GM18502 (cell line): Measurements from ENCODE around the gene PDGFRB.

Experiments used
- ATAC-seq: cut with Tn5 transposase; IDR thresholded peaks from one replicate; pipeline ENCODE4 v1.9.1; 2021; ENCODE audit warnings: mild to moderate bottlenecking; ENCODE audit not compliant: unreplicated experiment, poor library complexity

The PDGFRB gene

DNA sequence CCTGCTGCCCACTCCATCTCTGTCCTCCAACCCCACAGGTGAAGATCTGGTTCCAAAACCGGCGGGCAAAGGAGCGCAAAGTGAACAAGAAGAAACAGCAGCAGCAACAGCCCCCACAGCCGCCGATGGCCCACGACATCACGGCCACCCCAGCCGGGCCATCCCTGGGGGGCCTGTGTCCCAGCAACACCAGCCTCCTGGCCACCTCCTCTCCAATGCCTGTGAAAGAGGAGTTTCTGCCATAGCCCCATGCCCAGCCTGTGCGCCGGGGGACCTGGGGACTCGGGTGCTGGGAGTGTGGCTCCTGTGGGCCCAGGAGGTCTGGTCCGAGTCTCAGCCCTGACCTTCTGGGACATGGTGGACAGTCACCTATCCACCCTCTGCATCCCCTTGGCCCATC is 27.8 kb upstream of the PDGFRB start:
- ATAC-seq, result no peak

- ATAC-seq, result no peak
Observed at GRCh38 chr5:150182774-150183173, 27.1 kb upstream of the PDGFRB start.

DNA sequence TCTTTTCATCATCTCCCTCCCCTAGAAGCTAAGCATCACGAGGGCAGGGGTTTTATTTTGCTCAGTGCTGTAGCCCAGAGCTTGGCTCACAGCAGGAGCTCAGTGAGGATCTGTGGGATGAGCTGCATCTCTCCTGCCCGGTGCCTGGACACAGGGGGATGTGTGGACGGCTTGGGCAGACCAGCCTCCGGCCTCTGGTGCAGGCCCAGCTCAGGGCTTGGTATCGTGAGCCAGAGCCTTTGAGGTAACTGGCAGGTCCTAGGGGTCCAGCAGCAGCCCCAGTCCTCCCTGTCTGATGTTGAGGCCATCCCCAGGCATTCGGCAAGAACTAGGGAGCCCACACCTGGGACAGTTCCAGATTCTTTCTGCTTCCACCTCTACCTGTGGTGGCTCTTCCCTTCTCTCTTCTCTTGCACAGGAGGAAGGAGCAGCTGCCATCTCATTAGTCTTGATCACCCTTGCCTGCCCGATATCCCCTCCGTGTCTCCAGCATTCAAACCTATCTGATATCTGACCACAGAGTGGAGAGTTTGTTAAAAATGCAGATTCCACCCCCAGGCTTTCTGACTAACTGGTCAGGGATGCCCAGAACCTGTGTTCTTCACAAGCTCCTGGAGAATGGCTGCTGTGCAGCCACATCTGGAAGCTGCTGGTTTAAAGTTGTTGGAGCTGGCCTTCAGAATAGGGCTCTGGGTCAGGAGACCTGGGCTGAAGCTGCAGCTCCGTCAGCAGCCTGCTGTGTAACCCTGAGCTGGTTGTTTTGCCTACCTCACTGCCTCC is 26.3 kb upstream of the PDGFRB start:
- no peak for ATAC-seq

DNA sequence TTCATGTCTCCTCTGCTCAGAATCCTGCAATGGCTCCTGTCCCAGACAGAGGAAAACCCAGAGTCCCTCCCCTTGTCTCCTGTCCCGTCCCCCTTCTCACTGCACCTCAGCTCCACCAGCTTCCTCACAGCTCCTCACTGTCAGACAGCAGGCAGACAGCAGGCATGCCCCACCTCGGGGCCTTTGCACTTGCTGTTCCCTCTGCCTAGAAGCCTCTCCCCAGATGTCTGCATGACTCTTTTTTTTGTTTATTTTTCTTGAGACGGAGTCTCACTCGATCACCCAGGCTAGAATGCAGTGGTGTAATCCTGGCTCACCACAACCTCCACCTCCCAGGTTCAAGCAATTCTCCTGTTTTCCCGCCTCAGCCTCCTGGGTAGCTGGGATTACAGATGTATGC is 25.4 kb upstream of the PDGFRB start:
- no peak for ATAC-seq

DNA sequence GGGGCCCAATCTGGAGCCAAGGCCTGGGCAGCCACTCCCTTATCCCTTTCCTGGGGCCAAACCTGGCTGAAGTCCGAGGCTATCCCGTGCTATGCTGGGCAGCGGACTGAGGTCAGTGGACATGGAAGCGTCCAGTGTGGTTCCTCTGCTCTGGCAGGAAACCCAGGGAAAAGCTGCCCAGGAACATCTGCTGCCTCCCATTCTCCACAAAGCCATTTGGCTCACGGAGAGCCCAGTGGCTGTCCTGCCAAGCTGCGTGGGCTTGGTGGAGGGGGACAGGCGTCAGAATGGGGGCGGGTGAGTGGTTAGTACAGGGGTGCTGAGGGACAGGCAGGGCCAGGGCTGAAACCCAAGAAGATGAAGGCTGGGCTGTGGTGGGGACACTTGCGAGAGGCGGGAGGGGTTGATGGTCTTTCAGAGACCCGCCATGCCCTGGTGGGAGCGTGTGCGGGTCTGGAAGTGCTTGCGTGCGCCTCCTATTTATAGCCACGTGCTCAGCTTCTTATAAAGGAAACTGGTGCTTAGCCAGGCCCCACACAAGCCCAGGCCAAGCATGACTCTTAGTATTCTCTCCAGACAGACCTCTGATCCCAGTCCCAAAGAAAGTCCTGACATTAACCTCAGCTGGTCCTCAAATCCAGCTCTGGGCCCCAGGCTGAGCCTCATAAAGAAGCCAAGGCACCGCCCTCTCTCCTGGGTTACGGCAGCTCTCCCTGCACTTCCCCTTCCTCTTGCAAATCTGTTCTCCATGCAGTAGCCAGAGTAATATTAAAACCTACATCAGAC is 24.8 kb upstream of the PDGFRB start:
- ATAC-seq, result no peak

DNA sequence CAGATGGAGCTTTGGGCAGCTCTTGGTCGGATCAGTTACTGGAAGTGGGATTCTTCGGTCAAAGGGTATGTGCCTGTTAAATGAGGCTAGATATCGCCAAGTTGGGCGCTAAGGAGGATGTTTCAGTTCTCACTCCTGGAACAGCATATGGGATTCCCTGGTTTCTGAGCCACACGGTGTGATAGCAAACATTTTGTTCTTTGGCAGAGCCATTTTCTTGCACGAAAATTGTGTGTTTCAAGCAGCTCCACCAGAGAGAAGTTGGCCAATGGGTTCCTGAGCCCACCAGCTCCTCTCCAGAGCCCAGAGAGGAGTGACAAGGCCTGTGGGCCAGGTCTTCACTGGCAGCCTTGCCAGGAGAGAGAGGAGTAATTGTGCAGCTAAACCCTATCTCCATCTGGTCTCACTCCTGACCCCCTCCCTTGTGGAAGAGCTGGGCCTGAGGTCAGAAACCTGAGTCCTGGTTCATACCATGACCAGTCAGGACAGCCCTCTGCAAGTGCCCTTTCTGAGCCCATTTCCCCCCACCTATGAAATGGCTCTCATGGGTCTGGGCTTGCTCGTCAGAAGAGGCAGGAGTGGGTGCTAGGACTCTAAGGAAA is 23.5 kb upstream of the PDGFRB start:
- no peak for ATAC-seq

DNA sequence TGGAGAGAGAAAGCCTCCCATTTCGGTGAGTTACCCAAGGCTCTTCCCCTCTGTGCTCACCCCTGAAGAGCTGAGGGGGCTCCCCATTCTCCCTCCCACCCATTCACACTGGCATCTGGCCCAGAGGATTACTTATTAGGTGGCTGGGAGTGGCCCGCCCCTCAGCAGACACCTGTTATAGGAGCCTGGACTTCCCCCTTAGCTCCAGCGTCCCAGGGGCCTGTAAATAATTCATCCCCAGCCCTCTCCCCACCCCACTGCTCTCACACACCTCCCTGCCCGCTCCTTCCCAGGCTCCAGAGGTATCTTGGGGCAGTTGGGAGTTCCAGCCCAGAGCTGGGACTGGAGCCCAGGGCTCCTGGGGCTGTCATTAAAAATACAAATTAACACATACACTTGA is 22.6 kb upstream of the PDGFRB start:
- no peak for ATAC-seq

GRCh38 chr5:150177721-150178120 is 22.1 kb upstream of the PDGFRB start:
- ATAC-seq, result no peak

DNA sequence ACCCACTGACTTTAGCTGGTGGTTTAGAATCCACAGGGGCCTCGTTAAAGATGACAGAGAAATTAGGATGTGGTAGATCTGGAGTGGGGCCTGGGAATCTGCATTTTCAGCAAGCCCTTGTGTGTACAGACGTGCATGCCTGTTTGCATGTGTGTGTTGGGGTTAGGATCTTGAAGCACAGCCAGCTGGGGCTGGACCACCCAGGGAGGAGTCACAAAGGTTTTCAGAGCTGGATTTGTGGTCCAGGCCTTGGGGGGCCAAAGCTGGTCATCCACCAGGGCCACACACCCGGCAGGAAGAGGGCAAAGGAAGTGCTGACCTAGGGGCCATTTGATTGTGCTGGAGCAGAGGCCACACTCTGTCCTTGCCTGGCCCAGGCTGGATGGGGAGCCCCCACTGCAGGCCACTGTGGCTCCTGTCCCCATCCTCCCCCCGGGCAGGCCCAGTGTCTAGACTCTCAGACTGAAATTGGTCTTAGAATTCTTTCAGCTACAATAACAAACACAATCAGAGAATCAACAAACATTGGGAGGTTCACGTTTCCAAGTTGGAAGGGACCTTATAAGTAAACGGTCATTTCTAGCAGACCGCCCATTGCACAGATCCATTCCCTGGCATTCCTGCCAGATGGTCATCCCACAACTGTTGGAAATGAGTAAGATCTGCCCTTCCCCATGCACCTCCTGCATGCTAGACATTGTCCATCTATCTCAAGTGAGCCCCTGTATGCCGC is 21.3 kb upstream of the PDGFRB start:
- ATAC-seq, result no peak

DNA sequence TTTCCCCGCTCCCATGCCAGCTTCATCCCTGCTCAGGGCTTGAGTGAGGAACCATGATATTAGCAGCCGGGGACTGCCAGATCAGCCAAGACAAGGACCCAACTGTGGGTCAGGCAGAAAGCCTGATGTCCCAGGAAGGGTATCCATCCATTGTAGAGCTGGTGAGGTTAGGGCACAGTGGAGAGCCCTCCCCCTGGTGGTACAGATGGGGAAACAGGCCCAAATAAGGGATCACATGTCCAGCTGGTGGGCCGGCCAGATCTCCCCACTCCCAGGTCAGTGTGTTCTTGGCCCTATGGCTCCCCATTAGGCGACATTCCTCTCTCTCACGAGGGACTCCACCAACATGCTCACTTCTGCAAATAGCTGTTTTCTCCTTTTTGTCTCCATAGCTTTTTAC is 19.9 kb upstream of the PDGFRB start:
- no peak for ATAC-seq

GRCh38 chr5:150175076-150175475 is 19.4 kb upstream of the PDGFRB start:
- ATAC-seq, result no peak

GRCh38 chr5:150174285-150174684 is 18.6 kb upstream of the PDGFRB start:
- no peak for ATAC-seq

GRCh38 chr5:150173161-150173560 is 17.5 kb upstream of the PDGFRB start:
- ATAC-seq, result no peak

GRCh38 chr5:150172556-150172955 is 16.9 kb upstream of the PDGFRB start:
- no peak for ATAC-seq

DNA sequence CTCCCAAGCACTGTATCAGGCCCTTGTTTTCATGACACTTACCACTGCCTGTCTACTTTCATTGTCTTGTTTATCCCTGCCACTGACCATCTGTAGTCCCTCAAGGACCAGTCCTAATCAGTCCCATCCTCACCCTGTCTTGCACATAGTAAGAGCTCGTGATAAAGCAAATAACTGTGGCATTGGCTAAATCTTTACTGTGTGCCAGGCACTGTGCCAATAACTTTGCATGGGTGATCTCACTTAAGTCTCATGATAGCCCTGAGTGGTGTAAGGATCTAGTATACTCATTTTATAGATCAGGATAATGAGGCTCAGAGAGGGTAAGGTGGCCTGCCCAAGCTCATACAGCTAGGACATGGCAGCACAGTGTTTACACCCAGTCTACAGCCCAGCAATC is 16.5 kb upstream of the PDGFRB start:
- no peak for ATAC-seq

- ATAC-seq, result no peak
Observed at GRCh38 chr5:150168864-150169263, 13.2 kb upstream of the PDGFRB start.

GRCh38 chr5:150167908-150168307 is 12.3 kb upstream of the PDGFRB start:
- no peak for ATAC-seq

DNA sequence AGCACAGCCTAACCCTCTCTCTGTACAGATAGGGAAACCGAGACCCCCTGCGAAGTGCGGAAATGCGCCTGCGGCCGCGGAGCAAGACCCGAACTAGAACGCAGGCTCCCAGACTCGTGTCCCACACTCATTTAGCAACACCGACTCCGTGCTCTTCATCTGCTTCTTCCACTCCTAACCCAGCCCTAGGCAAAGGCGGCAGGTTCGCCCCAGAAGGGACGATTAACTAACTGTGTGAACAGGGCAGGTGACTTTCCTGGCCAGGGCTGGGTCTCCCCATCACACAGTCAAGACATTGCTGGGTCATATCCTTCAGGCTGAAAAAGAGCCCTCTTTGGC is 11.8 kb upstream of the PDGFRB start:
- ATAC-seq, result no peak

GRCh38 chr5:150166650-150167511 is 11.2 kb upstream of the PDGFRB start, which contains the start of gene CDX1:
CDX1 (plus strand) TSS chr5:150166778; CDS start chr5:150166877, 99 bp downstream.
- ATAC-seq, result no peak
